ENCODE measurements around the gene PCDHGB4. TPM values are rescaled to one million over a fixed set of nuclear protein-coding genes. Genes with fewer than 3 reads are reported as not detected.
"Not testable (repeated sequence)": the region's sequence is repeated elsewhere in the genome, so short reads cannot be mapped to it uniquely, and the experiment has no call there.

PCDHGB4 gene
- under 1 TPM; 0.09 to 0.29 (median 0.19) TPM for total RNA-seq
- 0.18 TPM for total RNA-seq (2013)
- 0 to 0.55 (median 0.07) reads per million in 29 experiments for total RNA-seq

- H3K4me1 ChIP-seq (ENCODE audit: control insufficient read depth in 1 of 2, extremely low read depth in 1 of 2, insufficient read depth in 2 of 2, low read length in 2 of 2); H3K36me3 ChIP-seq (ENCODE audit: control insufficient read depth in 2 of 2, extremely low read depth in 1 of 2, insufficient read depth in 1 of 2, low read length in 1 of 2); POLR2A ChIA-PET; H3K27ac ChIP-seq (ENCODE audit: low read length); H3K27ac Mint-ChIP-seq; H3K9me3 ChIP-seq; H3K4me1 Mint-ChIP-seq: not testable (repeated sequence)
- DNase-seq (peak in 4 of 35 experiments; percentile 9 to 14 (median 12)), ATAC-seq (replicated peaks in 1 of 4) (peak in 3 of 4 experiments; percentile 58 to 77 (median 72))
- peaks cover 22 to 50% of the 10 kb centered on the region in 2 experiments for H3K27me3 ChIP-seq (replicated peaks in 1 of 2; ENCODE audit: control insufficient read depth in 2 of 2, extremely low read depth in 1 of 2, insufficient read depth in 2 of 2, low read length in 1 of 2)
- Mint-ChIP-seq H3K9me3 (peaks cover 8 to 47% (median 29%) of the 10 kb centered on the region in 3 donors), H3K4me3 (peak within 1 kb of the TSS in 2 of 3 donors; percentile 17 to 25), H3K27me3 (peaks cover 73 to 80% of the 10 kb centered on the region in 2 donors), H3K36me3 (peaks cover 13% of the 10 kb centered on the region)
- H3K4me3 ChIP-seq (ENCODE audit: control insufficient read depth in 1 of 2, extremely low read depth in 1 of 2, low read length in 1 of 2) = peak within 1 kb of the TSS in 1 of 2 donors; percentile 17
- CTCF ChIA-PET = interaction anchor here in 1 of 2 donors (0.6 kb wide), 1 partner anchor 173 kb away, joined by 3 read pairs; no protein-coding TSS in a partner anchor
- WGBS (ENCODE audit: insufficient coverage) = 42% methylated on average over 11 of the region's 40 CpGs
These were observed at the start of gene PCDHGB4 for GRCh38 chr5:141387557-141388311. Gene PCDHGB4, plus strand, starts transcription at chr5:141387698. Its CDS starts 187 bp downstream, at chr5:141387885.

DNA sequence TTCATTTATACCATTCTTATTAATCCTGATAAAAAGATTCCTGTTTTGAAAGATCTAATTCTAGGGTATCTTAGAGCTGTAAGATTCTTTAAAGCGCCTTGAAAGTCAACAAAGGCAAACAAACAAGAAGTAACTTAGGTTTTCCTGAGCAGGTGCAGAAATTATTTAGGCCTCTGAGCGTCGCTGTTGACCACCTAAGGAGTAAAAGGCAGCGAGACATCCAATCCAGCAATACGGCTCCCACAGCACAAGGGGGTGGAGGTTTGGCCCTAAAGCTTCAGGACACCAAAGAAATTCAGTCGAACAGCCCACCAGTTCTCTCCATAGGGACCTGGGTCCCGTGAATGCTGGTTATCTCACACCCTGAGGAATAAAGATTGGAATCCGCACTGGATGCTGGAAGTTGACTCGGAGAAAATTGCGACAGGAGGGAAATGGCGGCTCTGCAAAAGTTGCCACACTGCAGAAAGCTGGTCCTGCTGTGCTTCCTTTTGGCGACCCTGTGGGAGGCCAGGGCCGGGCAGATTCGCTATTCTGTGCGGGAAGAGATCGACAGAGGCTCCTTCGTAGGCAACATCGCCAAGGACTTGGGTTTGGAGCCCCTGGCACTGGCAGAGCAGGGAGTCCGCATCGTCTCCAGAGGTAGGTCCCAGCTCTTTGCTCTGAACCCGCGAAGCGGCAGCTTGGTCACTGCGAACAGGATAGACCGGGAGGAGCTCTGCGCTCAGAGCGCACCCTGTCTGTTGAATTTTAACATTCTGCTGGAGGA lies 48.8 kb upstream of the PCDHGB4 start, which contains the start of gene PCDHGA2:
TSS of gene PCDHGA2 (plus strand) at position 223 of the 769 bp plus-strand sequence.
- Histone ChIP-seq H3K27me3 (replicated peaks in 1 of 2; ENCODE audit: control insufficient read depth in 2 of 2, extremely low read depth in 1 of 2, insufficient read depth in 2 of 2, low read length in 1 of 2) (peaks cover 5 to 35% of the 10 kb centered on the region in 2 experiments), H3K9me3 (peaks cover 9% of the 10 kb centered on the region), H3K36me3 (ENCODE audit: control insufficient read depth in 2 of 2, extremely low read depth in 1 of 2, insufficient read depth in 1 of 2, low read length in 1 of 2) (no peaks in the 10 kb centered on the region), H3K4me3 (ENCODE audit: control insufficient read depth in 1 of 2, extremely low read depth in 1 of 2, low read length in 1 of 2) (peak within 1 kb of the TSS in 1 of 2 donors; percentile 17), H3K4me1 (ENCODE audit: control insufficient read depth in 1 of 2, extremely low read depth in 1 of 2, insufficient read depth in 2 of 2, low read length in 2 of 2) (no peaks in the 10 kb centered on the region), H3K27ac (ENCODE audit: low read length) (no peak within 1 kb of the TSS)
- Mint-ChIP-seq H3K4me3 (peak within 1 kb of the TSS in 2 of 3 donors; percentile 19 to 49), H3K27me3 (peaks cover 67 to 85% of the 10 kb centered on the region in 2 donors), H3K36me3 (peaks cover 17% of the 10 kb centered on the region), H3K4me1 (peaks cover 0 to 2% (median 0%) of the 10 kb centered on the region in 3 donors), H3K9me3 (peaks cover 21 to 59% (median 51%) of the 10 kb centered on the region in 3 donors), H3K27ac (no peak within 1 kb of the TSS)
- ATAC-seq (replicated peaks in 1 of 4) (no peak), DNase-seq (peak in 1 of 35 experiments; percentile 18)
- ChIA-PET CTCF (interaction anchor here (0.6 to 1.4 kb wide), 5 partner anchors 9 to 1472 kb away, joined by 3 read pairs; no protein-coding TSS in a partner anchor), POLR2A (no interaction called here)
- WGBS (ENCODE audit: insufficient coverage) = 27% methylated on average over 21 of the region's 27 CpGs

DNA sequence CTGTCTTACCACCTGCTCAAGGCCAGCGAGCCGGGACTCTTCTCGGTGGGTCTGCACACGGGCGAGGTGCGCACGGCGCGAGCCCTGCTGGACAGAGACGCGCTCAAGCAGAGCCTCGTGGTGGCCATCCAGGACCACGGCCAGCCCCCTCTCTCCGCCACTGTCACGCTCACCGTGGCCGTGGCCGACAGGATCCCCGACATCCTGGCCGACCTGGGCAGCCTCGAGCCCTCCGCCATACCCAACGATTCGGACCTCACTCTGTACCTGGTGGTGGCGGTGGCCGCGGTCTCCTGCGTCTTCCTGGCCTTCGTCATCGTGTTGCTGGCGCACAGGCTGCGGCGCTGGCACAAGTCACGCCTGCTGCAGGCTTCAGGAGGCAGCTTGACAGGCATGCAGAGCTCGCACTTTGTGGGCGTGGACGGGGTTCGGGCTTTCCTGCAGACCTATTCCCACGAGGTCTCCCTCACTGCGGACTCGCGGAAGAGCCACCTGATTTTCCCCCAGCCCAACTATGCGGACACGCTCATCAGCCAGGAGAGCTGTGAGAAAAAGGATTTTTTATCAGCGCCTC lies 46.6 kb upstream of the PCDHGB4 start:
- DNase-seq; H3K27ac Mint-ChIP-seq; POLR2A ChIA-PET; H3K27ac ChIP-seq (ENCODE audit: low read length); H3K4me1 Mint-ChIP-seq; H3K9me3 ChIP-seq; H3K4me1 ChIP-seq (ENCODE audit: control insufficient read depth in 1 of 2, extremely low read depth in 1 of 2, insufficient read depth in 2 of 2, low read length in 2 of 2); H3K4me3 Mint-ChIP-seq; ATAC-seq (replicated peaks in 1 of 4); CTCF ChIA-PET; H3K36me3 ChIP-seq (ENCODE audit: control insufficient read depth in 2 of 2, extremely low read depth in 1 of 2, insufficient read depth in 1 of 2, low read length in 1 of 2); H3K4me3 ChIP-seq (ENCODE audit: control insufficient read depth in 1 of 2, extremely low read depth in 1 of 2, low read length in 1 of 2): not testable (repeated sequence)
- H3K27me3 ChIP-seq (replicated peaks in 1 of 2; ENCODE audit: control insufficient read depth in 2 of 2, extremely low read depth in 1 of 2, insufficient read depth in 2 of 2, low read length in 1 of 2) = peaks cover 6 to 47% of the 10 kb centered on the region in 2 experiments
- 72% methylated on average over 26 of the region's 45 CpGs for WGBS (ENCODE audit: insufficient coverage)
- H3K9me3 Mint-ChIP-seq = peaks cover 16 to 54% (median 50%) of the 10 kb centered on the region in 3 donors
- peaks cover 21% of the 10 kb centered on the region for H3K36me3 Mint-ChIP-seq
- H3K27me3 Mint-ChIP-seq = peaks cover 63 to 81% of the 10 kb centered on the region in 2 donors

DNA sequence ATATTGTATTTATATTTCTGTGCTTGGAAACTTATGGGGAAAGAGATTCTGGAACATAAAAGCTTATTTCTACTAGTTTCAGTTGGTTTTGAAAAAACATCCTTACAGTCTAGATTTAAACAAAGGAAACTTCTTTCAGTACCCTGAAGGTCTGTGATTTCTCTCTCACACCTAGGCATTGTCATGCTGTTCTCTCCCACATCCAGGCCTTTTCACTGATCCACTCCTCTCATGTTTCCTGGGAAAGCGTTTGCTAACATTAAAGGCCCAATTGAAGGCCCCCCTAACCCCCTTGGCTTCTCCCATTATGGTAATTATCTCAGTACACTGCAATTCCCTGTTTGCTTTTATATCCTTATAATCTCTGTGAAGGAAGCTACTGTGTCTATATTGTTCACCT lies 44.7 kb upstream of the PCDHGB4 start:
- H3K27me3 Mint-ChIP-seq = peaks cover 62 to 76% of the 10 kb centered on the region in 2 donors
- peaks cover 18% of the 10 kb centered on the region for H3K36me3 Mint-ChIP-seq
- DNase-seq (no peak), ATAC-seq (replicated peaks in 1 of 4) (no peak)
- no peak overlapping the region for H3K4me3 ChIP-seq (ENCODE audit: control insufficient read depth in 1 of 2, extremely low read depth in 1 of 2, low read length in 1 of 2)
- peaks cover 16 to 46% (median 41%) of the 10 kb centered on the region in 3 donors for H3K9me3 Mint-ChIP-seq
- no peaks in the 10 kb centered on the region for H3K4me1 ChIP-seq (ENCODE audit: control insufficient read depth in 1 of 2, extremely low read depth in 1 of 2, insufficient read depth in 2 of 2, low read length in 2 of 2)
- ChIA-PET CTCF (no interaction called here), POLR2A (no interaction called here)
- H3K36me3 ChIP-seq (ENCODE audit: control insufficient read depth in 2 of 2, extremely low read depth in 1 of 2, insufficient read depth in 1 of 2, low read length in 1 of 2) = no peaks in the 10 kb centered on the region
- H3K9me3 ChIP-seq = peaks cover 3% of the 10 kb centered on the region
- H3K27ac ChIP-seq (ENCODE audit: low read length) = no peak overlapping the region
- peaks cover 0 to 2% (median 0%) of the 10 kb centered on the region in 3 donors for H3K4me1 Mint-ChIP-seq
- H3K4me3 Mint-ChIP-seq = no peak overlapping the region
- WGBS (ENCODE audit: insufficient coverage) = 0% methylated on average over 1 of the region's 1 CpG
- peaks cover 4 to 51% of the 10 kb centered on the region in 2 experiments for H3K27me3 ChIP-seq (replicated peaks in 1 of 2; ENCODE audit: control insufficient read depth in 2 of 2, extremely low read depth in 1 of 2, insufficient read depth in 2 of 2, low read length in 1 of 2)
- no peak overlapping the region for H3K27ac Mint-ChIP-seq

DNA sequence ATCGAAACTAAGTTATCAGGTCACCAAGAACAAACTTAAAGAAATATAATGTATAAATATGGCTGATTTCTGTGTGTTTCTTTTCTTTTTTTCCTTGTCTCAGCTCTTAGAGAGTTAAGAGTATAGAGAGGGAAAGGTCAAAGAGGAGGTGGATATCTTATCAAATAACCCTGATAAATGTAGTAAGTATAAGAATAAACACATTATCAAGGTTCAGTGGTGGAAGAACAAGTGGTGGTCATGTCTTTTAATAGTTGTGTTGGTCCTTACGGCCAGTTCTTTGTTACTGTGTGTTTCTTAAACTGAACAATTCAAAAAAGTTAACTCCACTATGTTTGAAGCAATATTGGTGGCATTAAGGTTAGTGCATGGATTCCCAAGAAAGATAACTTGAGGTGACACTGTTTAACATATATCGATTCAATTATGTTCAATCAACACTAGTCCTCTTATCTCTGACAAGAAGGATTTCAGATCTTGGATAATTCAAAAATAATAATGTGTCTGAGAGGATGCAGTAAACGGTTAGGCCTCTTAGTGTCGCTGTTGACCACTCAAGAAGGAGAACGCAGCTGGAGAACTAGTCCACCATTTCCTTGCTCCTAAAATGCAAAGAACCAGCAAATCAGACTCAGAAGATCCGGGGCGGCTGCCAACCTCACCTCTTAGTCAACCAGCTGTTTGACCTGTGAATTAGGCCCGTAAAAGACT lies 44.1 kb upstream of the PCDHGB4 start, which contains the start of gene PCDHGA3:
TSS of gene PCDHGA3 (plus strand) at position 588 of the 711 bp plus-strand sequence. CDS start 205 bp downstream, outside the sequence.
- H3K4me3 ChIP-seq (ENCODE audit: control insufficient read depth in 1 of 2, extremely low read depth in 1 of 2, low read length in 1 of 2) = peak within 1 kb of the TSS in 1 of 2 donors; percentile 36
- CTCF ChIA-PET = interaction anchor here in 1 of 2 donors (0.6 to 1.4 kb wide), 3 partner anchors 9 to 221 kb away, joined by 3 to 4 read pairs (median 3); no protein-coding TSS in a partner anchor
- H3K36me3 ChIP-seq (ENCODE audit: control insufficient read depth in 2 of 2, extremely low read depth in 1 of 2, insufficient read depth in 1 of 2, low read length in 1 of 2) = no peaks in the 10 kb centered on the region

More for the DNA sequence above, 44.1 kb upstream of the PCDHGB4 start, which contains the start of gene PCDHGA3:
- Histone ChIP-seq H3K27me3 (replicated peaks in 1 of 2; ENCODE audit: control insufficient read depth in 2 of 2, extremely low read depth in 1 of 2, insufficient read depth in 2 of 2, low read length in 1 of 2) (peaks cover 4 to 51% of the 10 kb centered on the region in 2 experiments), H3K27ac (ENCODE audit: low read length) (no peak within 1 kb of the TSS), H3K4me1 (ENCODE audit: control insufficient read depth in 1 of 2, extremely low read depth in 1 of 2, insufficient read depth in 2 of 2, low read length in 2 of 2) (no peaks in the 10 kb centered on the region), H3K9me3 (no peaks in the 10 kb centered on the region)
- POLR2A ChIA-PET = no interaction called here
- ATAC-seq (replicated peaks in 1 of 4) = no peak
- H3K4me3 Mint-ChIP-seq = peak within 1 kb of the TSS; percentile 24 to 53 (median 39)
- peak in 1 of 35 experiments; percentile 37 for DNase-seq
- peaks cover 61 to 74% of the 10 kb centered on the region in 2 donors for H3K27me3 Mint-ChIP-seq
- peaks cover 0 to 2% (median 0%) of the 10 kb centered on the region in 3 donors for H3K4me1 Mint-ChIP-seq
- peaks cover 16 to 40% (median 35%) of the 10 kb centered on the region in 3 donors for H3K9me3 Mint-ChIP-seq
- H3K36me3 Mint-ChIP-seq = peaks cover 12% of the 10 kb centered on the region
- H3K27ac Mint-ChIP-seq = no peak within 1 kb of the TSS
- 26% methylated on average over 5 of the region's 9 CpGs for WGBS (ENCODE audit: insufficient coverage)
